Measurements from ENCODE around the gene CCDC187.
A peak's percentile ranks its signal among the peaks of the same experiment; 100 is the strongest.

DNA sequence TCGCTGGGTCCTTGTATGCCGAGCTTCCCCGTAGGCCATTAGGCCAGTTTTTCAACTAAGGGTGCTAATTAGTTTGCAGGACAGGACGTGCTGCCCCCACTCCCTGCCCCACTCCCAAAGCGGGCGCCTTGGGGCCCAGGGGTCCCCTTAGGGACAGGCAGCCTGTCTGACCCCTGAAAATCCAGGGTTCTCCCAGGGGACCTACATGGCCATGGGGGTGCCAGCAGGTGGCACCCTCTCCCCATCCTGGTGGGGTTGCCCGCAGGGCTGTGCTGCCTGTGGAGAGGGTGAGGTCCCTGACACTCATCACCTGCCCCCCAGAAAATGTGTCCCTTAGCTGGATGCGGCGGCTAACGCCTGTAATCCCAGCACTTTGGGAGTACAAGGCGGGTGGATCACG lies 8.5 kb upstream of the CCDC187 start:
- TF ChIP-seq CTCF (conservative IDR thresholded peaks at IDR 0.05) (peak; percentile 77), EZH2 (IDR thresholded peaks at IDR 0.05; ENCODE audit: low read depth) (no peak)
